Rectal smooth muscle tissue (tissue), 1 donor: Measurements from ENCODE around the gene ENPP7.

Source experiments
- H3K27ac ChIP-seq: one replicate; pipeline ENCODE4 v1.7.0; 2013; ENCODE audit warnings: low read depth, low read length, inconsistent platforms
- H3K27me3 ChIP-seq: one replicate; pipeline ENCODE4 v1.7.0; 2013; ENCODE audit warnings: low read length; ENCODE audit not compliant: control insufficient read depth, insufficient read depth
- H3K36me3 ChIP-seq: one replicate; pipeline ENCODE4 v1.7.0; 2013; ENCODE audit warnings: low read length; ENCODE audit not compliant: control insufficient read depth, insufficient read depth
- H3K4me1 ChIP-seq: one replicate; pipeline ENCODE4 v1.7.0; 2013; ENCODE audit warnings: low read length; ENCODE audit not compliant: control insufficient read depth, insufficient read depth
- H3K4me3 ChIP-seq: one replicate; pipeline ENCODE4 v1.7.0; 2013; ENCODE audit warnings: low read length
- H3K9ac ChIP-seq: one replicate; pipeline ENCODE4 v1.7.0; 2013; ENCODE audit warnings: low read length

Gene ENPP7

GRCh38 chr17:79730769-79731483 is at the start of gene ENPP7:
Gene ENPP7, plus strand, starts transcription at chr17:79730943. Its CDS starts 197 bp downstream, at chr17:79731140.
- Histone ChIP-seq H3K4me3 (no peak within 1 kb of the TSS), H3K27me3 (no peaks in the 10 kb centered on the region), H3K9ac (no peak within 1 kb of the TSS), H3K27ac (no peak within 1 kb of the TSS), H3K4me1 (no peaks in the 10 kb centered on the region), H3K36me3 (no peaks in the 10 kb centered on the region)

- no peak overlapping the region for H3K4me3 ChIP-seq
- peaks cover 3% of the 10 kb centered on the region for H3K27me3 ChIP-seq
- no peak overlapping the region for H3K27ac ChIP-seq
- no peaks in the 10 kb centered on the region for H3K36me3 ChIP-seq
- H3K4me1 ChIP-seq, result no peaks in the 10 kb centered on the region
- no peak overlapping the region for H3K9ac ChIP-seq
Measured at GRCh38 chr17:79681101-79681621, 49.6 kb upstream of the ENPP7 start.

- Histone ChIP-seq H3K9ac (no peak overlapping the region), H3K4me1 (no peaks in the 10 kb centered on the region), H3K36me3 (no peaks in the 10 kb centered on the region), H3K4me3 (no peak overlapping the region), H3K27ac (no peak overlapping the region), H3K27me3 (peaks cover 3% of the 10 kb centered on the region)
Measured at GRCh38 chr17:79681628-79682261, 49.0 kb upstream of the ENPP7 start.

- Histone ChIP-seq H3K27ac (no peak overlapping the region), H3K9ac (no peak overlapping the region), H3K4me1 (no peaks in the 10 kb centered on the region), H3K36me3 (no peaks in the 10 kb centered on the region), H3K4me3 (no peak overlapping the region), H3K27me3 (peaks cover 3% of the 10 kb centered on the region)
Measured at GRCh38 chr17:79683365-79683764, 47.4 kb upstream of the ENPP7 start.

- H3K4me3 ChIP-seq, result no peak overlapping the region
- no peaks in the 10 kb centered on the region for H3K36me3 ChIP-seq
- no peak overlapping the region for H3K9ac ChIP-seq
- H3K4me1 ChIP-seq, result no peaks in the 10 kb centered on the region
- H3K27me3 ChIP-seq, result peaks cover 3% of the 10 kb centered on the region
- no peak overlapping the region for H3K27ac ChIP-seq
Measured at GRCh38 chr17:79684132-79684985, 46.4 kb upstream of the ENPP7 start.

GRCh38 chr17:79685121-79685520 is 45.6 kb upstream of the ENPP7 start:
- Histone ChIP-seq H3K27ac (no peak overlapping the region), H3K4me3 (no peak overlapping the region), H3K9ac (no peak overlapping the region), H3K4me1 (peaks cover 2% of the 10 kb centered on the region), H3K36me3 (no peaks in the 10 kb centered on the region), H3K27me3 (peaks cover 3% of the 10 kb centered on the region)

GRCh38 chr17:79686476-79686875 is 44.3 kb upstream of the ENPP7 start:
- Histone ChIP-seq H3K27ac (no peak overlapping the region), H3K9ac (no peak overlapping the region), H3K4me1 (peaks cover 15% of the 10 kb centered on the region), H3K36me3 (no peaks in the 10 kb centered on the region), H3K4me3 (no peak overlapping the region), H3K27me3 (peaks cover 3% of the 10 kb centered on the region)

GRCh38 chr17:79690466-79690865 is 40.3 kb upstream of the ENPP7 start:
- no peaks in the 10 kb centered on the region for H3K36me3 ChIP-seq
- H3K9ac ChIP-seq, result no peak overlapping the region
- H3K27ac ChIP-seq, result no peak overlapping the region
- peaks cover 30% of the 10 kb centered on the region for H3K4me1 ChIP-seq
- no peaks in the 10 kb centered on the region for H3K27me3 ChIP-seq
- H3K4me3 ChIP-seq, result no peak overlapping the region

- H3K9ac ChIP-seq, result no peak overlapping the region
- no peak overlapping the region for H3K27ac ChIP-seq
- H3K27me3 ChIP-seq, result no peaks in the 10 kb centered on the region
- peaks cover 37% of the 10 kb centered on the region for H3K4me1 ChIP-seq
- no peak overlapping the region for H3K4me3 ChIP-seq
- no peaks in the 10 kb centered on the region for H3K36me3 ChIP-seq
Measured at GRCh38 chr17:79690988-79691836, 39.5 kb upstream of the ENPP7 start.

GRCh38 chr17:79691931-79692330 is 38.8 kb upstream of the ENPP7 start:
- H3K4me1 ChIP-seq, result peaks cover 41% of the 10 kb centered on the region
- no peak overlapping the region for H3K4me3 ChIP-seq
- H3K9ac ChIP-seq, result no peak overlapping the region
- peak overlapping the region; percentile 45 for H3K27ac ChIP-seq
- no peaks in the 10 kb centered on the region for H3K36me3 ChIP-seq
- peaks cover under 1% of the 10 kb centered on the region for H3K27me3 ChIP-seq

GRCh38 chr17:79693419-79693818 is 37.3 kb upstream of the ENPP7 start:
- peaks cover 4% of the 10 kb centered on the region for H3K27me3 ChIP-seq
- no peak overlapping the region for H3K4me3 ChIP-seq
- H3K27ac ChIP-seq, result no peak overlapping the region
- H3K9ac ChIP-seq, result no peak overlapping the region
- H3K36me3 ChIP-seq, result no peaks in the 10 kb centered on the region
- peaks cover 41% of the 10 kb centered on the region for H3K4me1 ChIP-seq
